ENCODE data around the gene TMBIM6.

GRCh38 chr12:49740930-49741881, at the start of gene TMBIM6:
- TF ChIP-seq POLR2AphosphoS5 (IDR thresholded peaks at IDR 0.05; ENCODE audit: low read depth, low read length) (peak; percentile 98), REST (IDR thresholded peaks at IDR 0.05; ENCODE audit: insufficient read depth in 1 of 2, low read depth in 2 of 2, low read length in 2 of 2) (peak in 1 of 2 experiments; percentile 78; a peak in 2 of 4 replicates), TAF1 (IDR thresholded peaks at IDR 0.05; ENCODE audit: borderline replicate concordance, insufficient read depth, low read length) (peak; percentile 100), SIN3A (IDR thresholded peaks at IDR 0.05; ENCODE audit: borderline replicate concordance, insufficient read depth, low read length) (peak; percentile 87; the same call in 1 of the 2 replicates)

All from PFSK-1 (cell line).